ENCODE data around the gene TMCC2.

The TMCC2 gene

GRCh38 chr1:205263580-205264190 lies 35.9 kb downstream of the TMCC2 start:
- no peak overlapping the region for H3K27ac ChIP-seq
- no peak for TF ChIP-seq CTCF (IDR thresholded peaks at IDR 0.05)
- TF ChIP-seq ZFX (IDR thresholded peaks at IDR 0.05; ENCODE audit: borderline replicate concordance): no peak

- TF ChIP-seq CTCF (IDR thresholded peaks at IDR 0.05): no peak
- no peak for TF ChIP-seq ZFX (IDR thresholded peaks at IDR 0.05; ENCODE audit: borderline replicate concordance)
- H3K27ac ChIP-seq: no peak overlapping the region
Measured at GRCh38 chr1:205266611-205267305, 39.0 kb downstream of the TMCC2 start.

- no peak overlapping the region for H3K27ac ChIP-seq
Measured at GRCh38 chr1:205267306-205267902, 39.7 kb downstream of the TMCC2 start.

GRCh38 chr1:205268846-205269680 lies 41.3 kb downstream of the TMCC2 start:
- TF ChIP-seq ZFX (IDR thresholded peaks at IDR 0.05; ENCODE audit: borderline replicate concordance): no peak
- TF ChIP-seq CTCF (IDR thresholded peaks at IDR 0.05): no peak
- no peak overlapping the region for H3K27ac ChIP-seq

More at GRCh38 chr1:205267306-205267902, 39.7 kb downstream of the TMCC2 start:
- no peak for TF ChIP-seq ZFX (IDR thresholded peaks at IDR 0.05; ENCODE audit: borderline replicate concordance)
- no peak for TF ChIP-seq CTCF (IDR thresholded peaks at IDR 0.05)

- no peak overlapping the region for H3K27ac ChIP-seq
- no peak for TF ChIP-seq ZFX (IDR thresholded peaks at IDR 0.05; ENCODE audit: borderline replicate concordance)
- TF ChIP-seq CTCF (IDR thresholded peaks at IDR 0.05): no peak
Measured at GRCh38 chr1:205269711-205270110, 42.0 kb downstream of the TMCC2 start.

- no peak overlapping the region for H3K27ac ChIP-seq
- TF ChIP-seq ZFX (IDR thresholded peaks at IDR 0.05; ENCODE audit: borderline replicate concordance): no peak
- TF ChIP-seq CTCF (IDR thresholded peaks at IDR 0.05): no peak
Measured at GRCh38 chr1:205270271-205270670, 42.5 kb downstream of the TMCC2 start.
